HEK293T (cell line): ENCODE data around the gene SLC34A1.

ENCODE experiments used
- ARNT ChIP-seq: fragments of 450-650 bp; IDR thresholded peaks from 2 replicates; pipeline ENCODE4 v1.6.1; 2017; ENCODE audit warnings: mild to moderate bottlenecking
- BHLHE40 ChIP-seq: fragments of 450-650 bp; IDR thresholded peaks from 2 replicates; pipeline ENCODE4 v1.6.1; 2016; ENCODE audit warnings: mild to moderate bottlenecking, moderate library complexity, borderline replicate concordance
- FOXK2 ChIP-seq: fragments of 450-650 bp; IDR thresholded peaks from 2 replicates; pipeline ENCODE4 v1.6.1; 2016; ENCODE audit warnings: mild to moderate bottlenecking
- FOXM1 ChIP-seq: fragments of 450-650 bp; IDR thresholded peaks from 2 replicates; pipeline ENCODE4 v1.6.1; 2017; ENCODE audit warnings: mild to moderate bottlenecking, borderline replicate concordance
- HDGF ChIP-seq: fragments of 450-650 bp; IDR thresholded peaks from 2 replicates; pipeline ENCODE4 v1.6.1; 2017; ENCODE audit warnings: antibody characterized with exemption, borderline replicate concordance
- LEF1 ChIP-seq: fragments of 450-650 bp; IDR thresholded peaks from 2 replicates; pipeline ENCODE4 v1.6.1; 2017; ENCODE audit warnings: mild to moderate bottlenecking, borderline replicate concordance
- NFRKB ChIP-seq: fragments of 450-650 bp; IDR thresholded peaks from 2 replicates; pipeline ENCODE4 v1.6.1; 2016; ENCODE audit warnings: mild to moderate bottlenecking, moderate library complexity
- SUZ12 ChIP-seq: fragments of 450-650 bp; IDR thresholded peaks from 2 replicates; pipeline ENCODE4 v1.6.1; 2016; ENCODE audit warnings: mild to moderate bottlenecking
- ZNF384 ChIP-seq: fragments of 450-650 bp; IDR thresholded peaks from 2 replicates; pipeline ENCODE4 v1.6.1; 2016

- no peak for TF ChIP-seq ARNT
- no peak for TF ChIP-seq HDGF
- TF ChIP-seq FOXM1 = no peak
- TF ChIP-seq NFRKB = no peak
- TF ChIP-seq FOXK2 = no peak
- TF ChIP-seq BHLHE40 = no peak
- no peak for TF ChIP-seq LEF1
- no peak for TF ChIP-seq SUZ12
- no peak for TF ChIP-seq ZNF384
Measured at GRCh38 chr5:177373806-177374205, 10.4 kb upstream of the SLC34A1 start.
